HG03457 (cell line): ENCODE results near the gene GABRD.

Source experiments
- ATAC-seq: cut with Tn5 transposase; IDR thresholded peaks from one replicate; pipeline ENCODE4 v1.9.1; 2021; ENCODE audit warnings: moderate number of reproducible peaks; ENCODE audit not compliant: unreplicated experiment

Gene GABRD

GRCh38 chr1:2014741-2015735 is 4.1 kb upstream of the GABRD start:
- ATAC-seq, result no peak

GRCh38 chr1:2016123-2016522 is 3.0 kb upstream of the GABRD start:
- ATAC-seq, result no peak

- ATAC-seq, result no peak
Observed at GRCh38 chr1:2018217-2019171, 651 bp upstream of the GABRD start.

GRCh38 chr1:2019571-2020309 is 595 bp downstream of the GABRD start:
- ATAC-seq, result no peak

- no peak for ATAC-seq
Observed at GRCh38 chr1:2020310-2020655, 1.1 kb downstream of the GABRD start.

- no peak for ATAC-seq
Observed at GRCh38 chr1:2021550-2021949, 2.4 kb downstream of the GABRD start.

GRCh38 chr1:2022063-2022770 is 3.1 kb downstream of the GABRD start:
- no peak for ATAC-seq

GRCh38 chr1:2023187-2023586 is 4.0 kb downstream of the GABRD start:
- no peak for ATAC-seq

- no peak for ATAC-seq
Observed at GRCh38 chr1:2024451-2024850, 5.3 kb downstream of the GABRD start.

- ATAC-seq, result no peak
Observed at GRCh38 chr1:2024887-2025286, 5.7 kb downstream of the GABRD start.

- no peak for ATAC-seq
Observed at GRCh38 chr1:2025491-2025981, 6.4 kb downstream of the GABRD start.

GRCh38 chr1:2027961-2028583 is 8.9 kb downstream of the GABRD start:
- ATAC-seq, result no peak

- ATAC-seq, result no peak
Observed at GRCh38 chr1:2028870-2029560, 9.9 kb downstream of the GABRD start.

- no peak for ATAC-seq
Observed at GRCh38 chr1:2029561-2029960, 10.4 kb downstream of the GABRD start.

GRCh38 chr1:2030076-2030871 is 11.1 kb downstream of the GABRD start:
- ATAC-seq, result no peak

- ATAC-seq, result no peak
Observed at GRCh38 chr1:2031546-2032540, 12.7 kb downstream of the GABRD start.

- no peak for ATAC-seq
Observed at GRCh38 chr1:2032737-2033136, 13.6 kb downstream of the GABRD start.
